Caco-2 (cell line): Measurements from ENCODE around the gene TMSB10. TPM values are rescaled to one million over a fixed set of nuclear protein-coding genes. Genes with fewer than 3 reads are reported as not detected.

ENCODE experiments used
- BruUV-seq: library from RNA; stranded (reverse); fragments of 400-500 nt; replicated peaks from 2 replicates; lab custom pipeline; 2021; lab: Mats Ljungman, UMichigan
- CTCF ChIA-PET: fragments of 300-600 bp; sonication (Branson Sonifier 250); formaldehyde crosslinking; loops from one replicate; lab custom pipeline; 2022; ENCODE audit warnings: antibody characterized with exemption; lab: Charles Lee
- POLR2A ChIA-PET: fragments of 300-600 bp; sonication (Branson Sonifier 250); formaldehyde crosslinking; loops from one replicate; lab custom pipeline; 2022; ENCODE audit warnings: antibody characterized with exemption; lab: Charles Lee
- DNase-seq, 2 experiments: peaks; one replicate each; pipeline versions ENCODE4 v3.0.0 to v3.0.0-alpha.2; 2020 to 2022
- H3K27me3 ChIP-seq: replicated peaks from 2 replicates; pipeline ENCODE4 v1.6.0; 2011; ENCODE audit warnings: low read length; ENCODE audit not compliant: control insufficient read depth, insufficient read depth
- H3K36me3 ChIP-seq: 2 replicates; pipeline ENCODE4 v1.5.1; 2011; ENCODE audit warnings: low read length; ENCODE audit not compliant: control insufficient read depth, insufficient read depth
- H3K4me1 ChIP-seq: fragments of 250-450 bp; sonication (Bioruptor Pico); 2 replicates; pipeline ENCODE4 v1.5.1; 2020; ENCODE audit warnings: mild to moderate bottlenecking
- H3K4me3 ChIP-seq: 2 replicates; pipeline ENCODE4 v1.5.1; 2011; ENCODE audit warnings: low read depth, mild to moderate bottlenecking, control low read depth, low read length
- H3K9me3 ChIP-seq: fragments of 250-450 bp; sonication (Bioruptor Pico); 2 replicates; pipeline ENCODE4 v1.5.1; 2020; ENCODE audit warnings: mild to moderate bottlenecking, moderate library complexity
- H3K27ac Mint-ChIP-seq: one replicate; pipeline ENCODE4 v1.8.0; 2022; ENCODE audit warnings: mixed read lengths; ENCODE audit not compliant: unreplicated experiment
- H3K27me3 Mint-ChIP-seq: one replicate; pipeline ENCODE4 v1.8.0; 2022; ENCODE audit warnings: mixed read lengths; ENCODE audit not compliant: insufficient read depth, unreplicated experiment
- H3K36me3 Mint-ChIP-seq: one replicate; pipeline ENCODE4 v1.8.0; 2022; ENCODE audit warnings: mild to moderate bottlenecking, mixed read lengths; ENCODE audit not compliant: insufficient read depth, unreplicated experiment
- H3K4me1 Mint-ChIP-seq: one replicate; pipeline ENCODE4 v1.8.0; 2022; ENCODE audit warnings: low read depth, mixed read lengths; ENCODE audit not compliant: unreplicated experiment
- H3K4me3 Mint-ChIP-seq: one replicate; pipeline ENCODE4 v1.8.0; 2022; ENCODE audit warnings: mild to moderate bottlenecking, moderate library complexity, mixed read lengths; ENCODE audit not compliant: unreplicated experiment
- H3K9me3 Mint-ChIP-seq: one replicate; pipeline ENCODE4 v1.8.0; 2022; ENCODE audit warnings: mixed read lengths; ENCODE audit not compliant: unreplicated experiment
- CTCF ChIP-seq, 2 experiments: fragments of 200-600 bp in 1 of 2; IDR thresholded peaks; 1 replicate in 1 of 2; 2 replicates in 1 of 2; pipeline versions ENCODE4 v1.5.1 to v1.8.0; 2011 to 2022; ENCODE audit warnings: antibody characterized with exemption in 1 of 2, control low read depth in 1 of 2, inconsistent platforms in 1 of 2, low read depth in 1 of 2, low read length in 1 of 2, mild to moderate bottlenecking in 1 of 2, moderate library complexity in 1 of 2; ENCODE audit not compliant: insufficient read depth in 1 of 2, severe bottlenecking in 1 of 2, unreplicated experiment in 1 of 2
- intact Hi-C: fragments of 100-400 bp; cut with micrococcal nuclease; formaldehyde crosslinking; loops from one replicate; pipeline ENCODE4 v1.10.0; 2022; ENCODE audit not compliant: unreplicated experiment
- total RNA-seq: library from RNA; stranded (reverse); gene quantifications from 2 replicates; pipeline ENCODE4 v1.2.3, GENCODE V29; 2022

The TMSB10 gene
- total RNA-seq, 1 experiment from 2014 or later, result 1,258 TPM

- Histone ChIP-seq H3K4me1 (peaks cover 14% of the 10 kb centered on the region), H3K27me3 (no peaks in the 10 kb centered on the region), H3K4me3 (peak overlapping the region; percentile 93), H3K36me3 (no peaks in the 10 kb centered on the region), H3K9me3 (no peaks in the 10 kb centered on the region)
- CTCF ChIA-PET, result no interaction called here
- peak; percentile 59 to 79 for DNase-seq
- Mint-ChIP-seq H3K4me1 (peaks cover 21% of the 10 kb centered on the region), H3K4me3 (peak overlapping the region; percentile 88), H3K9me3 (peaks cover 15% of the 10 kb centered on the region), H3K36me3 (peaks cover 49% of the 10 kb centered on the region), H3K27me3 (no peaks in the 10 kb centered on the region), H3K27ac (peak overlapping the region; percentile 93)
- no TSS peak for BruUV-seq
- POLR2A ChIA-PET, result interaction anchor here (1.2 kb wide), 1 partner anchor 15 kb away, joined by 7 read pairs; no protein-coding TSS in a partner anchor
- TF ChIP-seq CTCF (IDR thresholded peaks at IDR 0.05; ENCODE audit: insufficient read depth in 1 of 2, low read depth in 1 of 2, low read length in 1 of 2, severe bottlenecking in 1 of 2, unreplicated experiment in 1 of 2), result no peak
- intact Hi-C loops, result loop anchor here (1.0 kb wide), 1 partner anchor 23 kb away; no protein-coding TSS in a partner anchor
Measured at GRCh38 chr2:84904717-84905174, 710 bp upstream of the TMSB10 start.

- no peaks in the 10 kb centered on the region for H3K9me3 ChIP-seq
- no peaks in the 10 kb centered on the region for H3K27me3 Mint-ChIP-seq
- H3K4me1 Mint-ChIP-seq, result peaks cover 21% of the 10 kb centered on the region
- H3K36me3 ChIP-seq, result no peaks in the 10 kb centered on the region
- ChIA-PET POLR2A (interaction anchor here (0.5 to 0.7 kb wide), 3 partner anchors 85 to 112 kb away, joined by 3 to 9 read pairs (median 6); no protein-coding TSS in a partner anchor), CTCF (interaction anchor here (0.7 kb wide), 1 partner anchor 36 kb away, joined by 7 read pairs; no protein-coding TSS in a partner anchor)
- peaks cover 22% of the 10 kb centered on the region for H3K9me3 Mint-ChIP-seq
- TSS peak; percentile 96 for BruUV-seq
- peak overlapping the region; percentile 93 for H3K4me3 ChIP-seq
- no peaks in the 10 kb centered on the region for H3K27me3 ChIP-seq
- peak overlapping the region; percentile 93 for H3K27ac Mint-ChIP-seq
- intact Hi-C loops, result loop anchor here (2.0 kb wide), 1 partner anchor 64 kb away; the partner anchor contains the start of gene KCMF1
- peaks cover 53% of the 10 kb centered on the region for H3K36me3 Mint-ChIP-seq
- DNase-seq, result no peak
- no peak for TF ChIP-seq CTCF (IDR thresholded peaks at IDR 0.05; ENCODE audit: insufficient read depth in 1 of 2, low read depth in 1 of 2, low read length in 1 of 2, severe bottlenecking in 1 of 2, unreplicated experiment in 1 of 2)
- peak overlapping the region; percentile 88 for H3K4me3 Mint-ChIP-seq
- H3K4me1 ChIP-seq, result peaks cover 14% of the 10 kb centered on the region
Measured at GRCh38 chr2:84906108-84906899, 848 bp downstream of the TMSB10 start.
